GM13977 (cell line): ENCODE data around the gene IGF1R.

Experiments used
- DNase-seq: peaks from one replicate; pipeline ENCODE4 v3.0.0; 2012; ENCODE audit warnings: low spot score
- in situ Hi-C: fragments of 300-500 bp; cut with MboI; formaldehyde crosslinking; loops from one replicate; pipeline ENCODE4 v1.12.0; 2022; ENCODE audit warnings: low sequenced_read_pairs, low pct_unique_long_range_greater_than_20kb, mixed read lengths, inconsistent platforms; ENCODE audit not compliant: unreplicated experiment
- TF ChIP-seq, protein P1 (sequence below): IDR thresholded peaks from 2 replicates; pipeline ENCODE4 v1.5.1; 2012; ENCODE audit warnings: mild to moderate bottlenecking, control low read depth; ENCODE audit not compliant: insufficient read depth; ENCODE audit errors: extremely low read depth, missing control alignments

IGF1R gene

DNA sequence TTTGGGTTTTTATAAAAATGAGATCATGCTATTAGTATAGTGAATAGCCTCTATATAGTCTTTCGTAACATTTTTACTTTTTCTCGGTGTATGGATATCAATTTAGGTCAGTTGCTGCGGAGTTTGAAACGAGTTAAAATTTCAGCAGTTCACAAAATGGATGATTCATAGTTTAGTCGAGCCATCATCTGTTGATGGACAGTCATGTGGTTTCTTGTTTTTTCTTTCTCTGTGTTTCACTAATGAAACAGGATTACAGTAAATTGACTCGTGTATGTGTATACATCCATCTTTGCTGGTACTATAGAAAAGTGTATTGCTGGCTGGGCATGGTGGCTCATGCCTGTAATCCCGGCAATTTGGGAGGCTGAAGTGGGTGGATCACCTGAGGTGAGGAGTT, 106.8 kb downstream of the IGF1R start:
- in situ Hi-C loops = no loop called here
- TF ChIP-seq, protein P1, sequence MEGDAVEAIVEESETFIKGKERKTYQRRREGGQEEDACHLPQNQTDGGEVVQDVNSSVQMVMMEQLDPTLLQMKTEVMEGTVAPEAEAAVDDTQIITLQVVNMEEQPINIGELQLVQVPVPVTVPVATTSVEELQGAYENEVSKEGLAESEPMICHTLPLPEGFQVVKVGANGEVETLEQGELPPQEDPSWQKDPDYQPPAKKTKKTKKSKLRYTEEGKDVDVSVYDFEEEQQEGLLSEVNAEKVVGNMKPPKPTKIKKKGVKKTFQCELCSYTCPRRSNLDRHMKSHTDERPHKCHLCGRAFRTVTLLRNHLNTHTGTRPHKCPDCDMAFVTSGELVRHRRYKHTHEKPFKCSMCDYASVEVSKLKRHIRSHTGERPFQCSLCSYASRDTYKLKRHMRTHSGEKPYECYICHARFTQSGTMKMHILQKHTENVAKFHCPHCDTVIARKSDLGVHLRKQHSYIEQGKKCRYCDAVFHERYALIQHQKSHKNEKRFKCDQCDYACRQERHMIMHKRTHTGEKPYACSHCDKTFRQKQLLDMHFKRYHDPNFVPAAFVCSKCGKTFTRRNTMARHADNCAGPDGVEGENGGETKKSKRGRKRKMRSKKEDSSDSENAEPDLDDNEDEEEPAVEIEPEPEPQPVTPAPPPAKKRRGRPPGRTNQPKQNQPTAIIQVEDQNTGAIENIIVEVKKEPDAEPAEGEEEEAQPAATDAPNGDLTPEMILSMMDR = no peak
- no peak for DNase-seq

DNA sequence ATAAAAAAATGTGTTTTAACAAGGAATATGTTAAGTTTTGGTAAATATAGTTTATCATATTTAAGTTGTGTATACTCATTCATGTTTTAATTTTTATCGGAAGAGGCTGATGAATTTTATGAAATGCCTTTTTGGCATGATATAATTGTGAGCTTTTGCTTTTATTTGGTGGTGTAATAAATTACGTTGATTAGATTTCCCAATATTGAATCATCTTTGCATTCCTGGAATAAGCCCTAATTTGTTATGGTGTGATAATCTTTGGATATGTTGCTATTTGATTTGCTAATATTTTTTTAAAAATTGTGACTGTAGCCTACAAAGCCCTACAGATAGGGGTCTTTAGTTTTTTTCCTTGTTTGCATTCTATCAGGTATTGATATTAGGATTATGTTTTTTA, 107.4 kb downstream of the IGF1R start:
- no peak for DNase-seq
- in situ Hi-C loops = no loop called here
- TF ChIP-seq, protein P1 = no peak

DNA sequence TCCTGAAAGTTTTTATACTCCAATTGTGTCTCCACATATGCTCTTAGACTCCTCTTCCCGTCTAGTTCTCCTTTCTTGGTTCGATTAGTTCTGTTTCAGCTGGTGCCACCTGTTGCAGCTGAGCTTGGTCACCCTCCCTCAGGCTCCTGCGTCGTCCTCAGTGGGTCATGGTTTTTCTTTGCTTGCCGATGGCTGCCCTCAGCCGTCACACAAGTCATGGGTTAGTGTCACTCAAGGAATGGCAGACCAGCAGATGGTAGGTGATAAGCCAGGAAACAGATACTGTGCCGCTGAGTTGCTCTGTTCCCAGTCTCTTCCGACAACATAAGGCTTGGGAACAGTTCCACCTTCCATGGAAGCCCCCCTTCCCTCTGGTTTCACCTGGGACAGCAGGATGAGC, 109.9 kb downstream of the IGF1R start:
- TF ChIP-seq, protein P1 = no peak
- in situ Hi-C loops = no loop called here
- no peak for DNase-seq

DNA sequence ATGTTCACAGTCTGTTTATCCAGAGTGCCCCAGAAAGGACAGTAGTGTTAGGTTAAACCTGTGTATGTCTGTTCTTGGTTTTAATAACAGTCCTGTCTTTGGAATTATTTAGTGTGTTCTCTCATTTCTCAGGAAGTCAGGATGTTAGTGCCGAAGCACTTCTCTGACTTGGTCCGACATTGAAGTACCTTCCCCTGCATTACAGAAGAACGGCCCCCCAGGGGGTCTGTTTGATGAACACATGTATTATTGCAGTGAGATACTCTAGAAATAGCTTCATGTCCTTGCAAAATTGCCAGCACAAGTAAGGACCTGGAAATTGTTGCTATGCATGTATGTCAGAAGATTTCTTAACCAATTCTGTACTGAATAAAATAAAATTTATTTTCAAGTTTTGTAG, 110.9 kb downstream of the IGF1R start:
- in situ Hi-C loops = no loop called here
- TF ChIP-seq, protein P1 = no peak
- no peak for DNase-seq

DNA sequence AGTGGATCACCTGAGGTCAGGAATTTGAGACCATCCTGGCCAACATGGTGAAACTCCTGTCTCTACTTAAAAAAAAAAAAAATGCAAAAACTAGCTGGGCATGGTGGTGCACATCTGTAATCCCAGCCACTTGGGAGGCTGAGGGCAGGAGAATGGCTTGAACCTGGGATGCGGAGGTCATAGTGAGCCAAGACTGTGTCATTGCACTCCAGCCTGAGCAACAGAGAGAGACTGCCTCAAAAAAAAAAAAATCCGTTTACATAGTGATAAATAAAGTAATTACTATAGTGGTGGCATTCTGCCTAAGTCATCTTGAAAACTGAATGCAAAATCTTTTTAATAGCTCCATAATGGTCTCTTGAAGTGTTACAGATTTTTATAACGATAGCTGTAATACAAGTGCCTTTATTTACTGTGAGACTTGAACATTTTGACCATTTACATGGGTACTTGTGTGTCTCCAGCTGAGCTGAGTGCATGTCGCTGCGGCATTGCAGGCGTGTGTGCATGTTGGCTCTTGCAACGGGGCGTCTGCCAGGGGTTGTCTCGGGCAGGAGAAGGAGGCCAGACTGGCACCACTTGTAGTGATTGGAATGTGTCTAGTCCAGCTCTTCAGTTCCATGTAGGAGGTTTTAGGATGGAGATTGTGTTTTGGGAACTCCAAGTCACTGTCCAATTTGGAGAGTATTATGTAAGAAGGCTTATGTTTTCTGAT, 111.9 kb downstream of the IGF1R start:
- TF ChIP-seq, protein P1 = no peak
- DNase-seq = no peak
- in situ Hi-C loops = no loop called here

DNA sequence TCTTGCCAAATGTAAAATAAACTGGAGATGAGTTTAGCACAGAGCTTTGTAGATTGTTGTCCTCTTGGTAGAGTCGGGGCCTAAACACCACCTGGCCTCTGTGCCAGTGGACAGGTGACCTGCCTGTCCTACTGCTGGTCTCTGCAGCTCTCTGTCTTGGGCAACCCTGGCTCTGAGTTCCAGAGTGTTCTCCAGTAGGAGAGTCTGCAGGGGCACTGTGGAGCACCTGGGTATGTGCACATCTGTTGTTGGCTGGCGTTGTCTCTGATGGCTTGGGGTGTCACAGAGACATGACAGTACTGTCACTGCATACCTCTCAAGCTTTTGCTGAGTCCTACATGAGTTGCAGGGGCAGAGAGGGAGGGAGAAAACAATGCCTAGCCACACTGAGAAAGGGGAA, 112.6 kb downstream of the IGF1R start:
- in situ Hi-C loops = no loop called here
- TF ChIP-seq, protein P1 = no peak
- DNase-seq = no peak
